ENCODE results near the gene CEP89.

Gene CEP89

DNA sequence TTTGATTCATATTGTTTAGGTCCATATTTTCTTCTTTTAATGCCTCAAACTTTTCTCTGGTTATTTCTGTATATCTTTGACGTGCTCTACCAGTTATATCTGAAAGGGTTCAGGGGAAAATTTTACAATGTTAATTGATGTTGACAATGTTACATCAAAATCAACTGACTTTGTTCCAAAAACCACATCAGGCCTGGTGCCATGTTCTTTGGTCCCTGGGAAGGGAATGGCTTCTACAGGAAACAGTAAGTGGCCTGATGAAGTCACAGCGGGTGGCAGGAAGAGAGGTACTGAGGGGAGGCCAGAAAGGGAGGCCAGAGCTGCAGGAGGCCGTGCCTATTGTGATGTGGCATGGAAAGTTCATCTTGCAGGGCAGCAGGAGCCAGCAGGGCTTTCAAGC, 38.2 kb downstream of the CEP89 start:
- FAIRE-seq (no peak), DNase-seq (ENCODE audit: insufficient read length) (no peak)
- no peak for TF ChIP-seq TAF1 (IDR thresholded peaks at IDR 0.05; ENCODE audit: borderline replicate concordance, low read depth, low read length)
- TF ChIP-seq POLR2AphosphoS5 (IDR thresholded peaks at IDR 0.05; ENCODE audit: low read depth, low read length) = no peak
- no peak for TF ChIP-seq POLR2A (IDR thresholded peaks at IDR 0.05; ENCODE audit: low read depth, low read length)

DNA sequence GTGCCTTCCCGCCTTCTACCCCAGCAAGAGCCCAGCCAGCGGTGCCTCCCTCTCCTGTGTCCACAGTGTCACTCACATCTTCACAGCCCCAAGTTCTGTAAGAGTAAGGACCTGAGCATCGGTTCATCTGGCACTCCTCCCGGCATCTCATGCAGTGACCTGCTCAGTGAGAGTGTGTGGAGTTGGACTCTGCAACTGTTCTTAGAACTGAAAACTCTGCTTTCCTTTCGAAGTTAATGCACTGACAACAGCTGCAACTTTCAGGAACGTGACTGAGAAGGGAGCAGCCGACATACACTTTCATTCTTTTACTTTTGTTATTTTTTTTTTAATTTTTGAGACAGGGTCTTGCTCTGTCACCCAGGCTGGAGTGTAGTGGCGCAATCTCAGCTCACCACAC, 41.2 kb downstream of the CEP89 start:
- FAIRE-seq (no peak), DNase-seq (ENCODE audit: insufficient read length) (no peak)
- TF ChIP-seq POLR2AphosphoS5 (IDR thresholded peaks at IDR 0.05; ENCODE audit: low read depth, low read length) (no peak), POLR2A (IDR thresholded peaks at IDR 0.05; ENCODE audit: low read depth, low read length) (no peak), TAF1 (IDR thresholded peaks at IDR 0.05; ENCODE audit: borderline replicate concordance, low read depth, low read length) (no peak)

DNA sequence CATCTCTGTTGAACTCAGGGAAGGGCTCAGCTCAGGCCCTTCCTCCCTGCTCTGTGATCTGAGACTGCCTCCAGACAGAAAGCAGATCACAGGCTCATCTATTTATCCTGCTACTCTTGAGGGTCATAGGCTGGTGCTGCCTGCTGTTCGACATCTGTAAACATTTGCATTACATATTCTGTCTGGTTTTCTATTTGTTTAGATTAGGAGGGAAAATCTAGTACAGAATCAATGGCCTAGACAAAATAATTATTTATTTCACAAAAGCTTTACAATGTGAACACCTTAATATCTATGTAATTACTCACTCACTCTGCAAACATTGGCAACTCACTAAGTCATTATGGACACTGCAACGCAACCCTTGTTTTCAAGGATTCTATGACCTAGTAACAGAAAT, 43.0 kb downstream of the CEP89 start:
- FAIRE-seq (no peak), DNase-seq (ENCODE audit: insufficient read length) (no peak)
- TF ChIP-seq TAF1 (IDR thresholded peaks at IDR 0.05; ENCODE audit: borderline replicate concordance, low read depth, low read length) (no peak), POLR2AphosphoS5 (IDR thresholded peaks at IDR 0.05; ENCODE audit: low read depth, low read length) (no peak), POLR2A (IDR thresholded peaks at IDR 0.05; ENCODE audit: low read depth, low read length) (no peak)

DNA sequence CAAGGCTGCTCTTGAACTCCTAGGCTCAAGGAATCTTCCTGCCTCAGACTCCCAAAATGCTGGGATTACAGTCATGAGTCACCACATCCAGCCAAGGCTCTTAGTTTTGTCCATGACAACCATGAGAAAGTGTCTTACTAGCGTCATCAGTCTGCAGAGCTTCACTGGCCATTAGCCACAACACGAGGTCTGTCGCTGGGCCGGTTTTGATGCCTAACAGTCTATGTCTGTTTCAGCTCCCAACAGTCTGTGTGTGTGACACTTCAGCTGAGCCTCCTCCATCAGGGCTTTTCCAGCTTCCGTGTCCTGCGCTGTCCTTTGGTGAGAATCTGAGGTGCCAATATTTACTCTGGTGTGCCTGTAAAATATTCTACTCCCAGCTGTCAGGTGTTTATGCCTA, 47.6 kb downstream of the CEP89 start:
- TF ChIP-seq TAF1 (IDR thresholded peaks at IDR 0.05; ENCODE audit: borderline replicate concordance, low read depth, low read length) (no peak), POLR2A (IDR thresholded peaks at IDR 0.05; ENCODE audit: low read depth, low read length) (no peak), POLR2AphosphoS5 (IDR thresholded peaks at IDR 0.05; ENCODE audit: low read depth, low read length) (no peak)
- DNase-seq (ENCODE audit: insufficient read length) (no peak), FAIRE-seq (no peak)

DNA sequence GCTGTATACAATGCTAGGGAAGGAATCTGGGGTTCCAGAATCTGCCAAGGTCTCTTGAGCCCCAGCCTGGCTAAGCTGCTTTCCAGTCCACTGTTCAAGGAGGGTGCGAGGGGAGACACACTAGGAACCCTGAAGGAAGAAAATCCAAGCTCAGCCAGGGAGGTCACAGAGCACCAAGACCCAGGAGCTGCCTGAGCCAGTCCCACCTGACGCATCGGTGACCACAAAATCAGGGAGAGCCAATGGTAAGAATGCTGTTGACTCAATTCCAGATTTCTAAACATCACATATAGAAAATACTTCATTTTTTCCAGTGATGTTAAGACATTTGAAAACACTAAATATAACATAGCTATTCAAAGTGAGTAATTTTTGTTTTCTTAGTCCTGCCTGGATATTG, 50.1 kb downstream of the CEP89 start:
- TF ChIP-seq TAF1 (IDR thresholded peaks at IDR 0.05; ENCODE audit: borderline replicate concordance, low read depth, low read length) = no peak
- no peak for TF ChIP-seq POLR2A (IDR thresholded peaks at IDR 0.05; ENCODE audit: low read depth, low read length)
- TF ChIP-seq POLR2AphosphoS5 (IDR thresholded peaks at IDR 0.05; ENCODE audit: low read depth, low read length) = no peak
- no peak for FAIRE-seq
- no peak for DNase-seq (ENCODE audit: insufficient read length)

DNA sequence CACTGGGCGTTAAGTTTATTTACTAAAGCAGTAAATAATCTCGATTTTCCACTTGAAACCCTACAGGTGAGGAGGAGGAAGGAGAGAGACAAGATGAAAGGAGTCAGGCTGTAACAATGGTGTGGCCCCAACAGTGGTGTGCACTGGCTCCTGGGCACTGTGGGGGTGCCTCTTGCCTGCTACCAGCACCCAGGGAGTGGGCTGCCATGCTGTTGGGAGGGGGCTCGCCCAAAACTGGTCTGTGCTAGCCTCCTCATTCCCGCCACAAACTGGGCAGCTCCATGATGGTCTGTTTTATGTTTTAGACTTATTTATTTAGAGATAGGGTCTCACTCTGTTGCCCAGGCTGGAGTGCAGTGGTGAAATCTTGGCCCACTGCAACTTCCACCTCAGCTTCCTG, 52.4 kb downstream of the CEP89 start:
- TF ChIP-seq POLR2A (IDR thresholded peaks at IDR 0.05; ENCODE audit: low read depth, low read length) (no peak), TAF1 (IDR thresholded peaks at IDR 0.05; ENCODE audit: borderline replicate concordance, low read depth, low read length) (no peak), POLR2AphosphoS5 (IDR thresholded peaks at IDR 0.05; ENCODE audit: low read depth, low read length) (no peak)
- no peak for FAIRE-seq
- DNase-seq (ENCODE audit: insufficient read length) = no peak

DNA sequence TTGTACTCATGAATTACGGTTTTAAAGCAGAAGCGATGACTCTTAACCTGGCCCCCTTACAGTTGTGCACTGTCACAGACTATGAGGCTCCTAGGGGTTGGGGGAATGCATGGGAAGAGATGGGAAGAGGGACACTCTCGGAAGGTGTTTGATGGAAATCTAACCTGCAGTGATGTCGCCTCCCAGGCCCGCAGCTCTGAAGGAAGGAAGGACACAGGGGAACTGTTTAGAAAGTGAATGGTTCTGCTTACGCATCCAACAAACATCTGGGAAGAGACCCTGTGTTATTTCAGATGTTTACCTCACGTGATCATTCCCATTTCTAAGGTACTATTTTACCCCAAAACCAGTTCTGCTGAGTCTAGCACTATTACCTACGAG, 54.2 kb downstream of the CEP89 start:
- no peak for FAIRE-seq
- no peak for DNase-seq (ENCODE audit: insufficient read length)
- TF ChIP-seq TAF1 (IDR thresholded peaks at IDR 0.05; ENCODE audit: borderline replicate concordance, low read depth, low read length) (no peak), POLR2A (IDR thresholded peaks at IDR 0.05; ENCODE audit: low read depth, low read length) (no peak), POLR2AphosphoS5 (IDR thresholded peaks at IDR 0.05; ENCODE audit: low read depth, low read length) (no peak)

DNA sequence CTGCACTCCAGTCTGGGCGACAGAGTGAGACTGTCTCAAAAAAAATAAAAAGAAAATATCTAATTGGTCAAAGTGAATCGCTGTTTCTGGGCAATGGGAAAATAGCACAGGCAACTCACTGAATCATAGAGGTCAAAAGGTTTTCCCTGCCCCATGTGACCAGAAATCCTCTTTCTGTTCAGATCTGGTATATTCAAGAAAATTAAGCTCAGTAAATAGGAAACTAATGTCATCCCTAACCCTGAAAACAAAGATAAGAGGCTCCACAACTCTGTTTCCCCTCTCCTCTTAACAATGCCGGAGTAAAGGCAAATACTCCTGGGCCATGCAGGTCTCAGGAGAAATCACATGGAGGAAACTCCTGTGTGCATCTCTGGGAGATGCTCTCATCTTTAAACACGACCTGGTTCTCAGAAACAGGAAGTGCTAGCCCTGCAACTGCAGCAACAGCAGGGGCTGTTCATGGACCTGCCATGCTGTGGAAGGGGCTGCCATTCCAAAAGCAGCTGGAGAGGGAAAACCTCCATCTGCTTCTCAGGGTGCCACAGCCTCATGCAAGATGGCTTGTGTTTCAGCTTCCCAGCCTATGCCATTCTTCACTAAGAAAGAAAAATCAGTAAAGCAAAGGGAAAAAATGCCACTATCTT, 54.7 kb downstream of the CEP89 start:
- DNase-seq (ENCODE audit: insufficient read length) (no peak), FAIRE-seq (no peak)
- TF ChIP-seq TAF1 (IDR thresholded peaks at IDR 0.05; ENCODE audit: borderline replicate concordance, low read depth, low read length) = no peak
- no peak for TF ChIP-seq POLR2A (IDR thresholded peaks at IDR 0.05; ENCODE audit: low read depth, low read length)
- no peak for TF ChIP-seq POLR2AphosphoS5 (IDR thresholded peaks at IDR 0.05; ENCODE audit: low read depth, low read length)

DNA sequence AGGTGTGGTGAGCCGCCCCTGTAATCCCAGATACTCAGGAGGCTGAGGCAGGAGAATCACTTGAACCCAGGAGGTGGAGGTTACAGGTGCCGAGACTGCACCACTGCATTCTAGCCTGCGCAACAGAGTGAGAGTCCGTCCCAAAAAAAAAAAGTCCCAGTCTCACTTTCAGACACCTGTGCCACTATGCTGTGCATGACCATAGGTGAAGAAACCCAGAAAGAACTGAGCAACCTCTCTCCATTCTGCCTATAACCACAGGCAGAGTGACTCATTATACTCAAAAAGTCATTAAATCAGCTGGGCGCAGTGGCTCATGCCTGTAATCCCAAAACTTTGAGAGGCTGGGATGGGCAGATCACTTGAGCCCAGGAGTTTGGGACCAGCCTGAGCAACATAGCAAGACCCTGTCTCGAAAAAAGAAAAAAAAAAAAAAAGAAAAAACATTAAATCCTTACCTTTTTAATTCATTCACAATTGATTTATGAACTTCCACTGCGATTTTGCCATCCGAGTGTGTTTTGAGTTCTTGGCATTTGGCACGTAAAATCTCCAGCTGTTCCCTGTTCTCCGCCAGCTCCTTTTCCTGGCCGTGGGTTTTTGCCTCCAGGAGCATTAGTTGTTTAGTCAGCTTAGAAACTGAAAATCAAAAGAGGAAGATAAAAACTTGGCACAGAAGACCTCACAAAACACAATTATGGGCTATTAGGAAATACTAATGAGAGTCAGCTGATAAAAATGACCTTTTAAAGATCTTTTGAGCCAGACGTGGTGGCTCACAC, 56.7 kb downstream of the CEP89 start:
- TF ChIP-seq POLR2AphosphoS5 (IDR thresholded peaks at IDR 0.05; ENCODE audit: low read depth, low read length) = no peak
- TF ChIP-seq TAF1 (IDR thresholded peaks at IDR 0.05; ENCODE audit: borderline replicate concordance, low read depth, low read length) = no peak
- no peak for TF ChIP-seq POLR2A (IDR thresholded peaks at IDR 0.05; ENCODE audit: low read depth, low read length)
- no peak for FAIRE-seq
- no peak for DNase-seq (ENCODE audit: insufficient read length)

DNA sequence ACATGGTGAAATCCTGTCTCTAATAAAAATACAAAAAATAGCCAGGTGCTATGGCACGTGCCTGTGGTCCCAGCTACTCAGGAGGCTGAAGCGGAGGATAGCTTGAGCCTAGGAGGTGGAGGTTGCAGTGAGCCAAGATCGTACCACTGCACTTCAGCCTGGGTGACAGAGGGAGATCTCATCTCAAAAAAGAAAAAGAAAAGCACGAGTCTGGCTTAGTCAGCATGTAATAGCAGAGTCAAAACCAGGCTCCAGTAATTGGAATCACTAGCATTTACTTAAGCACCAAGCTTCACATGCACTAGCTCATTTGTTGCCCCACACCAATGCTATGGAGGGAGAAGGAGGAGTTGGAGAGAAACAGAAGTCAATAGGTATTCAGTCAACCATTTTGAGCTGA, 60.3 kb downstream of the CEP89 start:
- no peak for FAIRE-seq
- TF ChIP-seq POLR2AphosphoS5 (IDR thresholded peaks at IDR 0.05; ENCODE audit: low read depth, low read length) (no peak), TAF1 (IDR thresholded peaks at IDR 0.05; ENCODE audit: borderline replicate concordance, low read depth, low read length) (no peak), POLR2A (IDR thresholded peaks at IDR 0.05; ENCODE audit: low read depth, low read length) (no peak)

DNA sequence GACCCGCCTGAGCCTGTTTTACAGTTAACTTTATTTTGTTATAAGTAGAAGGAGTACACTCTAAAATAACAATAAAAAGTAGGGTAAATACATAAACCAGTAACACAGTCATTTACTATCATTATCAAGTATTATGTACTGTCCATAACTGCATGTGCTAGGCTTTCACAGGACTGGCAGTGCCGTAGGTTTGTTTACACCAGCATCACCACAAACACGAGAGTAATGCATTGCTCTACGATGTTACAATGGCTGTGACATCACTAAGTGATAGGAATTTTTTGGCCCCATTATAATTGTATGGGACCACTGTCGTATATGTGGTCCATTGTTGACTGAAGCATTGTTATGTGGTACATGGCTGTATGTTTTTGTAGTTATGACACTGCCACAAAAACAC, 60.9 kb downstream of the CEP89 start:
- no peak for FAIRE-seq
- TF ChIP-seq POLR2A (IDR thresholded peaks at IDR 0.05; ENCODE audit: low read depth, low read length) (no peak), TAF1 (IDR thresholded peaks at IDR 0.05; ENCODE audit: borderline replicate concordance, low read depth, low read length) (no peak), POLR2AphosphoS5 (IDR thresholded peaks at IDR 0.05; ENCODE audit: low read depth, low read length) (no peak)

More for the DNA sequence above, 60.3 kb downstream of the CEP89 start:
- no peak for DNase-seq (ENCODE audit: insufficient read length)

DNA sequence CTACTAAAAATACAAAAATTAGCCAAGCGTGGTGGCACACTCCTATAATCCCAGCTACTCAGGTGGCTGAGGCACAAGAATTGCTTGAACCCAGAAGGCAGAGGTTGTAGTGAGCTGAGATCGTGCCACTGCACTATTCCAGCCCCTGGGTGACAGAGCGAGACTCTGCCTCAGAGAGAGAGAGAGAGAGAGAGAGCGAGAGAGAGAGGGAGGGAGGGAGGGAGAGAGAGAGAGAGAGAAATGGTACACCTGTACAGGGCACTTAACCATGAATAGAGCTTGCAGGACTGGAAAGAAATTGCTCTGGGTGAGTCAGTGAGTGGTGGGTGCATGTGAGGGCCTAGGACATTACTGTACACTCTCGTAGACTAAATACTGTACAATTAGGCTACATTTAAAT, 61.7 kb downstream of the CEP89 start:
- FAIRE-seq (no peak), DNase-seq (ENCODE audit: insufficient read length) (no peak)
- TF ChIP-seq POLR2AphosphoS5 (IDR thresholded peaks at IDR 0.05; ENCODE audit: low read depth, low read length) = no peak
- no peak for TF ChIP-seq TAF1 (IDR thresholded peaks at IDR 0.05; ENCODE audit: borderline replicate concordance, low read depth, low read length)
- no peak for TF ChIP-seq POLR2A (IDR thresholded peaks at IDR 0.05; ENCODE audit: low read depth, low read length)

More for the DNA sequence above, 60.9 kb downstream of the CEP89 start:
- DNase-seq (ENCODE audit: insufficient read length) = no peak

Measured in GM12892 (cell line).